ENCODE data around the gene HBE1. TPM values are rescaled to one million over a fixed set of nuclear protein-coding genes. Genes with fewer than 3 reads are reported as not detected.

The HBE1 gene
- total and polyA plus RNA-seq, 9 of the 15 experiments (the other 6 are each of a cell fraction or from before 2014, with no cell fraction given): 612 to 10,250 (median 2,181) TPM

DNA sequence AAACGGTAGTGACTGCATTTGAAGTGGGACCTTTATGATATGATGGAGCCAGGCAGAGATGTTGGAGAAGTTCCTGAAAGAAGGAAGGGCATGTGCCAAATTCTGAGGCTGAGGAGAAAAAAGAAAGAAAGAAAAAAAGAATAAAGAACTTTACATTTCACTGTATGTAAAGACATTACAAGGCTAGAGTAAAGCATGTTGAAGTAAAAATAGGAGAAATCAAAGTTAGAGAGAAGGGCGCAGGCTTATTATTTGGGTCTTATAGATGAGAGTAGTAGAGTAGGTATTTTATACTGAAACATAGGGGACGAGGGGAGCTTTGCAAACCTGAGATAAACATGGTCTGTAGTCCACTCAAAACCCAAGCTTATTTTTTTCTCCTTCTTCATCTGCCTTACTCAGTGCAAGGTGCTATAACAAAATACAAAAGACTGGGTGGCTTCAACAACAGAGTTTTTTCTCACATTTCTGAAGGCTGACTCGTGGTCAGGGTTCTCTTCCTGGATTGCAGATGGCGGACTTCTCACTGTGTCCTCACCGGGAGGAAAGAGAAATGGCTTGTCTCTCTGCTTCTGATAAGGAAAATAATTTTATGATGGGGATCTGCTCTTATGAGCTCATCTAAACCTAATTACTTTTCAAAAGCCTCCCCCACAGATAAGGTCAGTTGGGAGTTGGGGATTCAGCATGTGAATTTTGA lies 22.8 kb downstream of the HBE1 start (continued):
- TF ChIP-seq, protein P1, sequence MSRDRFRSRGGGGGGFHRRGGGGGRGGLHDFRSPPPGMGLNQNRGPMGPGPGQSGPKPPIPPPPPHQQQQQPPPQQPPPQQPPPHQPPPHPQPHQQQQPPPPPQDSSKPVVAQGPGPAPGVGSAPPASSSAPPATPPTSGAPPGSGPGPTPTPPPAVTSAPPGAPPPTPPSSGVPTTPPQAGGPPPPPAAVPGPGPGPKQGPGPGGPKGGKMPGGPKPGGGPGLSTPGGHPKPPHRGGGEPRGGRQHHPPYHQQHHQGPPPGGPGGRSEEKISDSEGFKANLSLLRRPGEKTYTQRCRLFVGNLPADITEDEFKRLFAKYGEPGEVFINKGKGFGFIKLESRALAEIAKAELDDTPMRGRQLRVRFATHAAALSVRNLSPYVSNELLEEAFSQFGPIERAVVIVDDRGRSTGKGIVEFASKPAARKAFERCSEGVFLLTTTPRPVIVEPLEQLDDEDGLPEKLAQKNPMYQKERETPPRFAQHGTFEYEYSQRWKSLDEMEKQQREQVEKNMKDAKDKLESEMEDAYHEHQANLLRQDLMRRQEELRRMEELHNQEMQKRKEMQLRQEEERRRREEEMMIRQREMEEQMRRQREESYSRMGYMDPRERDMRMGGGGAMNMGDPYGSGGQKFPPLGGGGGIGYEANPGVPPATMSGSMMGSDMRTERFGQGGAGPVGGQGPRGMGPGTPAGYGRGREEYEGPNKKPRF (IDR thresholded peaks at IDR 0.05; ENCODE audit: low read depth, low read length): no peak
- no peak for TF ChIP-seq ARID2 (IDR thresholded peaks at IDR 0.05)
- no peak for TF ChIP-seq CEBPG (CRISPR knock-in tag; IDR thresholded peaks at IDR 0.05)
- TF ChIP-seq CEBPG (tag; conservative IDR thresholded peaks at IDR 0.05 in 1 of 2, IDR thresholded peaks at IDR 0.05 in 1 of 2): no peak
- no peak for TF ChIP-seq ZKSCAN1 (IDR thresholded peaks at IDR 0.05; ENCODE audit: low read depth, low read length)
- no peak for TF ChIP-seq NFE2 (IDR thresholded peaks at IDR 0.05; ENCODE audit: low read depth)
- no peak for TF ChIP-seq TEAD2 (tag; IDR thresholded peaks at IDR 0.05)
- no peak for TF ChIP-seq NFXL1 (CRISPR knock-in tag; IDR thresholded peaks at IDR 0.05)
- TF ChIP-seq, protein P2, sequence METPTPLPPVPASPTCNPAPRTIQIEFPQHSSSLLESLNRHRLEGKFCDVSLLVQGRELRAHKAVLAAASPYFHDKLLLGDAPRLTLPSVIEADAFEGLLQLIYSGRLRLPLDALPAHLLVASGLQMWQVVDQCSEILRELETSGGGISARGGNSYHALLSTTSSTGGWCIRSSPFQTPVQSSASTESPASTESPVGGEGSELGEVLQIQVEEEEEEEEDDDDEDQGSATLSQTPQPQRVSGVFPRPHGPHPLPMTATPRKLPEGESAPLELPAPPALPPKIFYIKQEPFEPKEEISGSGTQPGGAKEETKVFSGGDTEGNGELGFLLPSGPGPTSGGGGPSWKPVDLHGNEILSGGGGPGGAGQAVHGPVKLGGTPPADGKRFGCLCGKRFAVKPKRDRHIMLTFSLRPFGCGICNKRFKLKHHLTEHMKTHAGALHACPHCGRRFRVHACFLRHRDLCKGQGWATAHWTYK (CRISPR knock-in tag; IDR thresholded peaks at IDR 0.05): no peak
- TF ChIP-seq PML (IDR thresholded peaks at IDR 0.05; ENCODE audit: low read length): peak; percentile 35; the same call in 1 of the 2 replicates
- peak; percentile 36; the same call in 1 of the 2 replicates for TF ChIP-seq POLR2AphosphoS5 (IDR thresholded peaks at IDR 0.05; ENCODE audit: control insufficient read depth, insufficient read depth, low read depth, low read length)
- TF ChIP-seq TARDBP (IDR thresholded peaks at IDR 0.05): no peak
- no peak for TF ChIP-seq NR2C2 (CRISPR knock-in tag; IDR thresholded peaks at IDR 0.05)
- TF ChIP-seq NR2C2 (tag; IDR thresholded peaks at IDR 0.05): no peak; the same call in 1 of the 2 replicates
- no peak for TF ChIP-seq PTRF (tag; IDR thresholded peaks at IDR 0.05)
- TF ChIP-seq NFATC3 (IDR thresholded peaks at IDR 0.05): 0 out of 2 replicates have a peak, but pooled peaks have one; percentile 14
- TF ChIP-seq ZNF695 (CRISPR knock-in tag; IDR thresholded peaks at IDR 0.05): no peak
- 0 out of 2 replicates have a peak, but pooled peaks have one; percentile 6 for TF ChIP-seq ZFX (CRISPR knock-in tag; IDR thresholded peaks at IDR 0.05)
- TF ChIP-seq, protein P3, sequence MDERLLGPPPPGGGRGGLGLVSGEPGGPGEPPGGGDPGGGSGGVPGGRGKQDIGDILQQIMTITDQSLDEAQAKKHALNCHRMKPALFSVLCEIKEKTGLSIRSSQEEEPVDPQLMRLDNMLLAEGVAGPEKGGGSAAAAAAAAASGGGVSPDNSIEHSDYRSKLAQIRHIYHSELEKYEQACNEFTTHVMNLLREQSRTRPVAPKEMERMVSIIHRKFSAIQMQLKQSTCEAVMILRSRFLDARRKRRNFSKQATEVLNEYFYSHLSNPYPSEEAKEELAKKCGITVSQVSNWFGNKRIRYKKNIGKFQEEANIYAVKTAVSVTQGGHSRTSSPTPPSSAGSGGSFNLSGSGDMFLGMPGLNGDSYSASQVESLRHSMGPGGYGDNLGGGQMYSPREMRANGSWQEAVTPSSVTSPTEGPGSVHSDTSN (CRISPR knock-in tag; IDR thresholded peaks at IDR 0.05; ENCODE audit: low read depth): no peak
- TF ChIP-seq, protein P3 (tag; conservative IDR thresholded peaks at IDR 0.05; ENCODE audit: low read depth): peak; percentile 29; the same call in 1 of the 2 replicates
- TF ChIP-seq ERF (CRISPR knock-in tag; IDR thresholded peaks at IDR 0.05): 0 out of 2 replicates have a peak, but pooled peaks have one; percentile 76
- TF ChIP-seq TAF1 (IDR thresholded peaks at IDR 0.05; ENCODE audit: control insufficient read depth, extremely low read depth, insufficient read depth, low read length, severe bottlenecking): peak; percentile 19
- no peak; the same call in 1 of the 2 replicates for TF ChIP-seq FOSL1 (tag; conservative IDR thresholded peaks at IDR 0.05)
- no peak for TF ChIP-seq HDAC3 (IDR thresholded peaks at IDR 0.05; ENCODE audit: borderline replicate concordance, partially characterized antibody)

Data from K562 (cell line).